ENCODE data around the gene FIGN.

DNA sequence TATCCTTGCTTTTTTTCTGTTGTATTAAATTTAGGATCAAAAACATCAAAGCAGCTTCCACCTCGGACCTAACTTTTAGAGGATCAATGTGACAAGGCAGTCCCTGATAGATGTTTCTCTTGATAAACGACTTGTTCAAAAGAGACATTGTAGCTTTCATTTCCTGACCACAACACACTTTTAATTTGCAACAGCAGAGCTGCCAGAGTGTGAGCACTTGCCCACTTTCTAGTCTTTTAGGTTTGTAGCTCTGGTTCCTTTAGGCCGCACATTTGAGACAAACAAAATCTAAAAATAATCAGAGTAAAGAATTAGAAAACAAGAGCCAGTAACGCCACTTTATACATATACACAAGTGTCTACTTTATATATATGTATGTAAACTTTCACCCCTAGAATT lies 3.1 kb downstream of the FIGN start:
- TF ChIP-seq CTCF (conservative IDR thresholded peaks at IDR 0.05) (no peak), ZFX (IDR thresholded peaks at IDR 0.05) (no peak)
